OCI-LY7 (cell line): Measurements from ENCODE around the gene KCNJ9. TPM values are rescaled to one million over a fixed set of nuclear protein-coding genes. Genes with fewer than 3 reads are reported as not detected.

ENCODE experiments used
- BruUV-seq: library from RNA; stranded (reverse); fragments of 400-500 nt; replicated peaks from 2 replicates; lab custom pipeline; 2021; lab: Mats Ljungman, UMichigan
- CTCF ChIA-PET: fragments of 300-600 bp; sonication (Branson Sonifier 250); formaldehyde crosslinking; loops from one replicate; lab custom pipeline; 2022; ENCODE audit warnings: antibody characterized with exemption; ENCODE audit not compliant: unreplicated experiment; lab: Charles Lee
- POLR2A ChIA-PET: fragments of 300-600 bp; sonication (Branson Sonifier 250); formaldehyde crosslinking; loops from one replicate; lab custom pipeline; 2022; ENCODE audit warnings: antibody characterized with exemption; lab: Charles Lee
- DNase-seq: peaks from one replicate; pipeline ENCODE4 v3.0.0-alpha.2; 2015; ENCODE audit warnings: low spot score
- H2AFZ ChIP-seq: fragments of 200-600 bp; sonication (generic), shearing (Covaris generic); 2 replicates; pipeline ENCODE4 v1.6.1; 2014; ENCODE audit warnings: mild to moderate bottlenecking, antibody characterized with exemption, low read length, moderate library complexity
- H3K27ac ChIP-seq: fragments of 200-600 bp; sonication (generic); 2 replicates; pipeline ENCODE4 v1.5.1; 2014; ENCODE audit warnings: mixed run types, low read depth, mild to moderate bottlenecking, moderate library complexity, low read length, inconsistent platforms; ENCODE audit not compliant: poor library complexity, severe bottlenecking
- H3K36me3 ChIP-seq: fragments of 200-600 bp; sonication (generic); 2 replicates; pipeline ENCODE4 v1.6.1; 2014; ENCODE audit warnings: mild to moderate bottlenecking, antibody characterized with exemption, low read length, moderate library complexity, mixed read lengths; ENCODE audit not compliant: insufficient read depth
- H3K4me1 ChIP-seq: fragments of 200-600 bp; sonication (generic); 2 replicates; pipeline ENCODE4 v1.5.1; 2014; ENCODE audit warnings: mild to moderate bottlenecking, low read length; ENCODE audit not compliant: insufficient read depth, poor library complexity, severe bottlenecking
- H3K4me2 ChIP-seq: fragments of 200-600 bp; sonication (generic); 2 replicates; pipeline ENCODE4 v1.6.1; 2014; ENCODE audit warnings: mild to moderate bottlenecking, low read length
- H3K4me3 ChIP-seq: fragments of 200-600 bp; sonication (generic); 2 replicates; pipeline ENCODE4 v1.5.1; 2014; ENCODE audit warnings: mild to moderate bottlenecking, low read depth, low read length; ENCODE audit not compliant: poor library complexity, severe bottlenecking
- H3K79me2 ChIP-seq: fragments of 200-600 bp; sonication (generic); 2 replicates; pipeline ENCODE4 v1.6.1; 2016; ENCODE audit warnings: low read depth, mild to moderate bottlenecking, low read length, moderate library complexity, mixed read lengths; ENCODE audit not compliant: insufficient read depth
- H3K9me2 ChIP-seq: fragments of 200-600 bp; sonication (generic); 2 replicates; pipeline ENCODE4 v1.6.1; 2016; ENCODE audit warnings: mild to moderate bottlenecking, low read length, mixed read lengths; ENCODE audit not compliant: insufficient read depth
- H3K9me3 ChIP-seq: fragments of 200-600 bp; sonication (generic); 2 replicates; pipeline ENCODE4 v1.6.1; 2014; ENCODE audit warnings: mild to moderate bottlenecking, mixed run types, low read length, mixed read lengths
- H4K20me1 ChIP-seq: fragments of 200-600 bp; sonication (generic); 2 replicates; pipeline ENCODE4 v1.6.1; 2014; ENCODE audit warnings: mild to moderate bottlenecking, antibody characterized with exemption, low read length, moderate library complexity, mixed read lengths; ENCODE audit not compliant: insufficient read depth
- EZH2phosphoT487 ChIP-seq: fragments of 200-600 bp; sonication (generic); IDR thresholded peaks from 2 replicates; pipeline ENCODE4 v1.6.1; 2018; ENCODE audit warnings: low read depth, borderline replicate concordance, mild to moderate bottlenecking, mixed run types, antibody characterized with exemption, low read length, moderate library complexity, mixed read lengths
- intact Hi-C: fragments of 100-400 bp; cut with micrococcal nuclease; formaldehyde crosslinking; loops from one replicate; pipeline ENCODE4 v1.10.0; 2022; ENCODE audit not compliant: unreplicated experiment
- total RNA-seq, 2 experiments: library from RNA; depleted of rRNA in 1 of 2; stranded (reverse); fragments of >200 nt in 1 of 2; shearing (Covaris generic) in 1 of 2; gene quantifications; 2 replicates each; pipeline ENCODE4 v1.2.3, GENCODE V29; 2014 to 2022
- TF ChIP-seq, protein P1 (sequence below): fragments of 200-600 bp; sonication (generic); conservative IDR thresholded peaks from 2 replicates; pipeline ENCODE4 v1.5.1; 2014; ENCODE audit warnings: mild to moderate bottlenecking, antibody characterized with exemption, low read length, moderate library complexity, mixed read lengths

Gene KCNJ9
- total RNA-seq, 2 experiments from 2014 or later: not detected

DNA sequence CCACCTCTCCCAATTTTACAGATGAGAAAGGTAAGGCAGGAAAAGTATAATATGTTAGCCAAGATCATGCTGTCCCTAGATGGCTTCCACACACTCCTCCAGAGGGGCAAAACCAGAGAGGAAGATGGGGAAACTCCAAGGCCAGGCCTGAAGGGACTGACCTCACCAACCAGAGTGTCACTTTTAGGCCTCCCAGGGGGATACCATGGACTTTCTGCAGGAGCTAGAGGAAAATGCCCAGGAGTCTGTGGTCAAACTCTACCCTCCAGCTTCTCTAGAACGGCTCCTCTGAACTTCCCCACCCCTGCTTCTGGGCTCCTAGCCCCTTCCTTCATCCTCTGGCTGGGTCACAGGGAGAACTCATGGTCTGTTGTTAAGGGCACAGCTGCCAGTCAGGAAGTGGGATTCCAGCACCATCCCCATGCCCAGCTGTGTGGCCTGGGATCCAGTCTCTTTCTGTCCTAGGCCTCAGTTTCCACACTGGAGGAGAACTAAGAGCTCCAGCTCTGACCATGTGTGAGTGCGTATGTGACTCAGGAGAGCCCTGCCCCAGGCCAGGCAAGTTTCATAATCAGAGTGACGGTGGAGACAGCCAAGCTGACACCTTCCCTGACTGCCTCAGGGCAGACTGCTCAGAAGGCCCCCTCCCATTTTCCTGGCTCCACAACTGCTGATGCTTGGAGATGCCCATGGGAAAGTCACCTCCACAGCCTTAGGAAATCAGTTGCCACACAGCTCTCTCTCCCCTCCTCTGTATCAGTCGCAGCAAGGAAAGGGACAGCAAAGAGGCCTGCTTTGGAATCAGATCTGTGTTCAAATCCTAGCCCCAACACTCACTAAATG lies 15.2 kb downstream of the KCNJ9 start:
- H3K36me3 ChIP-seq: peaks cover 20% of the 10 kb centered on the region; the same call in 1 of the 2 replicates
- POLR2A ChIA-PET: interaction anchor here (1.2 kb wide), 1 partner anchor 15 kb away, joined by 3 read pairs; the partner anchor contains the start of gene KCNJ9

GRCh38 chr1:160097151-160097910 lies 16.0 kb downstream of the KCNJ9 start:
- H3K4me1 ChIP-seq: peaks cover 47% of the 10 kb centered on the region
- POLR2A ChIA-PET: interaction anchor here (0.6 to 2.2 kb wide), 5 partner anchors 8 to 188 kb away, joined by 3 to 7 read pairs (median 5); partner anchors contain the start of genes KCNJ9 and PEX19
- peak; percentile 43 for DNase-seq
- H3K36me3 ChIP-seq: peaks cover 17% of the 10 kb centered on the region; the same call in 1 of the 2 replicates
- no peaks in the 10 kb centered on the region for H4K20me1 ChIP-seq
- no peak overlapping the region for H2AFZ ChIP-seq
- intact Hi-C loops: no loop called here
- TF ChIP-seq EZH2phosphoT487: no peak
- TF ChIP-seq, protein P1, sequence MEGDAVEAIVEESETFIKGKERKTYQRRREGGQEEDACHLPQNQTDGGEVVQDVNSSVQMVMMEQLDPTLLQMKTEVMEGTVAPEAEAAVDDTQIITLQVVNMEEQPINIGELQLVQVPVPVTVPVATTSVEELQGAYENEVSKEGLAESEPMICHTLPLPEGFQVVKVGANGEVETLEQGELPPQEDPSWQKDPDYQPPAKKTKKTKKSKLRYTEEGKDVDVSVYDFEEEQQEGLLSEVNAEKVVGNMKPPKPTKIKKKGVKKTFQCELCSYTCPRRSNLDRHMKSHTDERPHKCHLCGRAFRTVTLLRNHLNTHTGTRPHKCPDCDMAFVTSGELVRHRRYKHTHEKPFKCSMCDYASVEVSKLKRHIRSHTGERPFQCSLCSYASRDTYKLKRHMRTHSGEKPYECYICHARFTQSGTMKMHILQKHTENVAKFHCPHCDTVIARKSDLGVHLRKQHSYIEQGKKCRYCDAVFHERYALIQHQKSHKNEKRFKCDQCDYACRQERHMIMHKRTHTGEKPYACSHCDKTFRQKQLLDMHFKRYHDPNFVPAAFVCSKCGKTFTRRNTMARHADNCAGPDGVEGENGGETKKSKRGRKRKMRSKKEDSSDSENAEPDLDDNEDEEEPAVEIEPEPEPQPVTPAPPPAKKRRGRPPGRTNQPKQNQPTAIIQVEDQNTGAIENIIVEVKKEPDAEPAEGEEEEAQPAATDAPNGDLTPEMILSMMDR: no peak
- peaks cover 8% of the 10 kb centered on the region; the same call in 1 of the 2 replicates for H3K79me2 ChIP-seq
- BruUV-seq: TSS peak; percentile 62
- peak overlapping the region; percentile 95 for H3K4me3 ChIP-seq
- no peaks in the 10 kb centered on the region for H3K9me3 ChIP-seq
- CTCF ChIA-PET: interaction anchor here (0.6 to 2.2 kb wide), 4 partner anchors 10 to 155 kb away, joined by 3 to 8 read pairs (median 6); no protein-coding TSS in a partner anchor
- peak overlapping the region; percentile 57 for H3K27ac ChIP-seq
- no peaks in the 10 kb centered on the region for H3K9me2 ChIP-seq
- peak overlapping the region; percentile 90 for H3K4me2 ChIP-seq

More for the DNA sequence above, 15.2 kb downstream of the KCNJ9 start:
- Histone ChIP-seq H3K4me1 (peaks cover 42% of the 10 kb centered on the region), H3K27ac (no peak overlapping the region), H3K9me3 (no peaks in the 10 kb centered on the region), H3K9me2 (no peaks in the 10 kb centered on the region), H3K4me3 (peak overlapping the region; percentile 95), H4K20me1 (no peaks in the 10 kb centered on the region), H3K79me2 (peaks cover 8% of the 10 kb centered on the region; the same call in 1 of the 2 replicates), H2AFZ (no peak overlapping the region), H3K4me2 (peak overlapping the region; percentile 90)
- BruUV-seq: no TSS peak
- DNase-seq: no peak
- TF ChIP-seq, protein P1: no peak
- TF ChIP-seq EZH2phosphoT487: no peak
- CTCF ChIA-PET: interaction anchor here (0.9 to 1.1 kb wide), 2 partner anchors 12 to 156 kb away, joined by 3 read pairs; no protein-coding TSS in a partner anchor
- intact Hi-C loops: no loop called here
